ENCODE measurements around the gene MTHFD2L. TPM values are rescaled to one million over a fixed set of nuclear protein-coding genes. Genes with fewer than 3 reads are reported as not detected.

The MTHFD2L gene
- total RNA-seq, 2 experiments from 2014 or later, result 7.3 to 8.1 TPM

DNA sequence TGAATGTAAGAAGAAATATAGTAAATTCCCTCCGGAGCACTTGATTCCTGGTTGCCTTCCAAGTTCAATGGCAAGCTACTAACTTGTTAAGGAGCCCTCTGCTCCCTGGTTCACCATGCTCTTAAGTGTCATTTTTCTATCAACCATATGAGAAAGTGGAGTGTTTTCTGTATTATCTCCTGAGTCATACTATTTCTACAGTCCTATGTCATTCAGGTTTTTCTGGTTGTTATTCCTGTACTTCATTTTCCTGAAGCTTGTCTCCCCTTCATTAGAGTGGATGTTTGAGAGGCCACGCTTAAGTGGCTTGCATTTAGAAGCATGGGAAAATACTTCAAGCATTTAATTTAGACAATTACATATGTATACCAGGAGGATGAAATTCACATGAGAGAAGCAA, 135.6 kb downstream of the MTHFD2L start:
- DNase-seq (no peak), ATAC-seq (no peak)
- Mint-ChIP-seq H3K9me3 (no peaks in the 10 kb centered on the region), H3K36me3 (ENCODE audit: low read depth) (peaks cover 3% of the 10 kb centered on the region), H3K27me3 (no peaks in the 10 kb centered on the region), H3K4me3 (no peak overlapping the region), H3K4me1 (ENCODE audit: low read depth) (no peaks in the 10 kb centered on the region), H3K27ac (no peak overlapping the region)
- POLR2A ChIA-PET, result no interaction called here
- CTCF ChIA-PET, result interaction anchor here (1.4 kb wide), 1 partner anchor 8 kb away, joined by 3 read pairs; no protein-coding TSS in a partner anchor
- TF ChIP-seq, protein P1, sequence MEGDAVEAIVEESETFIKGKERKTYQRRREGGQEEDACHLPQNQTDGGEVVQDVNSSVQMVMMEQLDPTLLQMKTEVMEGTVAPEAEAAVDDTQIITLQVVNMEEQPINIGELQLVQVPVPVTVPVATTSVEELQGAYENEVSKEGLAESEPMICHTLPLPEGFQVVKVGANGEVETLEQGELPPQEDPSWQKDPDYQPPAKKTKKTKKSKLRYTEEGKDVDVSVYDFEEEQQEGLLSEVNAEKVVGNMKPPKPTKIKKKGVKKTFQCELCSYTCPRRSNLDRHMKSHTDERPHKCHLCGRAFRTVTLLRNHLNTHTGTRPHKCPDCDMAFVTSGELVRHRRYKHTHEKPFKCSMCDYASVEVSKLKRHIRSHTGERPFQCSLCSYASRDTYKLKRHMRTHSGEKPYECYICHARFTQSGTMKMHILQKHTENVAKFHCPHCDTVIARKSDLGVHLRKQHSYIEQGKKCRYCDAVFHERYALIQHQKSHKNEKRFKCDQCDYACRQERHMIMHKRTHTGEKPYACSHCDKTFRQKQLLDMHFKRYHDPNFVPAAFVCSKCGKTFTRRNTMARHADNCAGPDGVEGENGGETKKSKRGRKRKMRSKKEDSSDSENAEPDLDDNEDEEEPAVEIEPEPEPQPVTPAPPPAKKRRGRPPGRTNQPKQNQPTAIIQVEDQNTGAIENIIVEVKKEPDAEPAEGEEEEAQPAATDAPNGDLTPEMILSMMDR (IDR thresholded peaks at IDR 0.05), result no peak
- intact Hi-C loops (cut with micrococcal nuclease), result no loop called here

DNA sequence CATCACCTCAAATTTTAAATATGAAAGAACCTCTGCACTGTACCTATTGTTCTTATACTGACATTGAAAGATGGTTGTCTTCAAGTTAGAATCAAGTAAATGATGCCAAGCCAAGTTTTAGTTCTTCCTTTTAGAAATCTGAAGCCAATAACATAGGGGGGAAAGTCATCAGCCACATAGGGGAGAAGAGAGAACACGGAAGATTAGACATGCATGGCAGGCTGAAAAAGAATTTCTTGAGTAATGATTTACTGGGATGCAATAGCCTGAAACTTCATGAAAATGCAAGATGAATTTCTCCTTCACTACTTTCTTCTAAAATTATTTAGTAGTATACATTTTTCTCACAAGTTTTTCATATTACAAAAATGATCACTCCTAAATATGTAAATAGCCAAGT, 136.8 kb downstream of the MTHFD2L start:
- ATAC-seq (no peak), DNase-seq (no peak)
- intact Hi-C loops (cut with micrococcal nuclease), result no loop called here
- H3K27me3 Mint-ChIP-seq, result no peaks in the 10 kb centered on the region
- no peaks in the 10 kb centered on the region for H3K4me1 Mint-ChIP-seq (ENCODE audit: low read depth)
- no peaks in the 10 kb centered on the region for H3K9me3 Mint-ChIP-seq
- no peak overlapping the region for H3K27ac Mint-ChIP-seq
- CTCF ChIA-PET, result no interaction called here
- TF ChIP-seq, protein P1 (IDR thresholded peaks at IDR 0.05), result no peak
- no peak overlapping the region for H3K4me3 Mint-ChIP-seq
- peaks cover 3% of the 10 kb centered on the region for H3K36me3 Mint-ChIP-seq (ENCODE audit: low read depth)
- POLR2A ChIA-PET, result no interaction called here

DNA sequence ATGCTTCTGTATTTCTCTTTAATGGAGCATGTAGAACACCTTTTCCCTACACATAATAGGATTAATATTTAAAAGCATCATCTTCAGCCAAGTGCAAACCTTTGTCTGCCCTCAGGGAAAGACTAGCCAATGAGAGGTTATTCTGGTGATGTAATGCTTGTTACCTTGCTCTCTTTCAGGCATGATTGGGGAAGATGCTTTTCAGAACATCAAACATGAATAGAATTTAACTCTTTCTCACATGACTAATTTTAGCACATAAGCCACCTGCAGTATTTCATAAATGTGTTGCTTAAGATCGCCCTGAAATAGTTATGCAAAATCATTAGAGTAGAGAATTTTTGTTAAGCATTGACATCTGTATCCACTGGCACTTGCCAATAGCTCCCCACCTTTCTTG, 139.6 kb downstream of the MTHFD2L start:
- no peaks in the 10 kb centered on the region for H3K27me3 Mint-ChIP-seq
- TF ChIP-seq, protein P1 (IDR thresholded peaks at IDR 0.05), result no peak
- ChIA-PET CTCF (interaction anchor here (1.3 to 4.0 kb wide), 2 partner anchors 19 to 69 kb away, joined by 3 to 11 read pairs; no protein-coding TSS in a partner anchor), POLR2A (no interaction called here)
- no peaks in the 10 kb centered on the region for H3K9me3 Mint-ChIP-seq
- H3K27ac Mint-ChIP-seq, result no peak overlapping the region
- no peak overlapping the region for H3K4me3 Mint-ChIP-seq
- ATAC-seq (no peak), DNase-seq (no peak)
- intact Hi-C loops (cut with micrococcal nuclease), result no loop called here
- no peaks in the 10 kb centered on the region for H3K4me1 Mint-ChIP-seq (ENCODE audit: low read depth)
- H3K36me3 Mint-ChIP-seq (ENCODE audit: low read depth), result no peaks in the 10 kb centered on the region

DNA sequence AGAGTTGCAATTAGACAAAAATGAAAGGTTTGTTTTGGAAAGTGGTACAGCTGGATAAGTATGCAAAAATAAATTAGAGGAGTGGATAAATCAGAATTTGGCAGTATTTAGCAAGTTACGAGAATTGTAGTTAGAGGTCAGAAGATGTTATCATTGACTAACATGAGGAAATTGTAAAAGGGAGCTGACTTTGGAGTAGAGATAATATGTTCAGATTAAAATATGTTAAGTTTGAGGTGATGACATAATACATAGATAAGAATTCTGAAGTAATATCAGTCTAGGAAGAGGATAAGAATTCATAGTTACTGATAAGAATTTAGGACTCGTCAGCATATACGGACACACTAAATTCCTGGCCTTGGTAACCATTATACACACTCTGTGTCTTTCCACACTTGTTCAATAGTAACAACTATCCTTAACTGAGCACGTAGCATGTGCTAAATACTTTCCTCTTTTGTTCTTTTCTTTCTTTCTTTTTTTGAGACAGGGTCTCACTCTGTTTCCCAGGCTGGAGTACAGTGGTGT, 146.2 kb downstream of the MTHFD2L start:
- Mint-ChIP-seq H3K9me3 (no peaks in the 10 kb centered on the region), H3K36me3 (ENCODE audit: low read depth) (no peaks in the 10 kb centered on the region), H3K4me3 (no peak overlapping the region), H3K27ac (no peak overlapping the region), H3K27me3 (no peaks in the 10 kb centered on the region), H3K4me1 (ENCODE audit: low read depth) (peaks cover 6% of the 10 kb centered on the region)
- no peak for DNase-seq
- POLR2A ChIA-PET, result no interaction called here
- TF ChIP-seq, protein P1 (IDR thresholded peaks at IDR 0.05), result no peak
- intact Hi-C loops (cut with micrococcal nuclease), result no loop called here
- ATAC-seq, result no peak
- CTCF ChIA-PET, result interaction anchor here (1.1 kb wide), 1 partner anchor 10 kb away, joined by 5 read pairs; no protein-coding TSS in a partner anchor

DNA sequence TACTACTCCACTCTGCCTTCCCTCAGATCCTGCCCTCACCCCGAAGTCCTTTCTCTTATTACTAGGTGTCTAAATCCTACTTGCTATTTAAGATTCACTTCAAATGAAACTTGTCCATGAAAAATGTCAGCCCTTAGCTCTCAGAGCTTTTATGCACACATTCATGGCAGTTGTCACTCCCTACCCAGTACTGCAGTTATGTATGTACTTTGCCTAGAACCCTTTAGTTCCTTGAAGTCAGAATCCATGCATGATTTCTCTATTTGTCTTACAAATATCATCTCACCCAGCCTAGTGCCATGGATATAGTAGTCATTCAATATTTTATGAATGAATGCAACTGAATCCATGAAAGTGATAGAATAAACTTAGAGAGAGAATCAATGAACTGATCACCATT, 147.1 kb downstream of the MTHFD2L start:
- no peaks in the 10 kb centered on the region for H3K36me3 Mint-ChIP-seq (ENCODE audit: low read depth)
- no peak overlapping the region for H3K27ac Mint-ChIP-seq
- no peak for DNase-seq
- no peak overlapping the region for H3K4me3 Mint-ChIP-seq
- no peak for ATAC-seq
- no peaks in the 10 kb centered on the region for H3K9me3 Mint-ChIP-seq
- CTCF ChIA-PET, result interaction anchor here (1.1 to 1.9 kb wide), 2 partner anchors 9 to 77 kb away, joined by 4 to 5 read pairs; no protein-coding TSS in a partner anchor
- TF ChIP-seq, protein P1 (IDR thresholded peaks at IDR 0.05), result no peak
- H3K27me3 Mint-ChIP-seq, result no peaks in the 10 kb centered on the region
- POLR2A ChIA-PET, result interaction anchor here (1.1 kb wide), 1 partner anchor 12 kb away, joined by 3 read pairs; no protein-coding TSS in a partner anchor
- intact Hi-C loops (cut with micrococcal nuclease), result no loop called here
- peaks cover 6% of the 10 kb centered on the region for H3K4me1 Mint-ChIP-seq (ENCODE audit: low read depth)
